DOHH2 (cell line): Measurements from ENCODE around the gene MIB2.

Experiments
- H3F3A ChIP-seq: fragments of 200-600 bp; sonication (generic), shearing (Covaris generic); 2 replicates; pipeline ENCODE4 v1.6.0; 2016; ENCODE audit warnings: antibody characterized with exemption, mild to moderate bottlenecking; ENCODE audit not compliant: control insufficient read depth, insufficient read depth
- H3K27ac ChIP-seq: fragments of 200-600 bp; sonication (generic); 2 replicates; pipeline ENCODE4 v1.5.1; 2014; ENCODE audit warnings: low read depth, mild to moderate bottlenecking, low read length, moderate library complexity
- H3K27me3 ChIP-seq: fragments of 200-600 bp; sonication (generic); 2 replicates; pipeline ENCODE4 v1.6.1; 2014; ENCODE audit warnings: mild to moderate bottlenecking, low read length, mixed read lengths; ENCODE audit not compliant: control insufficient read depth
- H3K36me3 ChIP-seq: fragments of 200-600 bp; sonication (generic); 2 replicates; pipeline ENCODE4 v1.6.1; 2014; ENCODE audit warnings: mild to moderate bottlenecking, low read length, moderate library complexity, mixed read lengths; ENCODE audit not compliant: control insufficient read depth
- H3K4me1 ChIP-seq: fragments of 200-600 bp; sonication (generic); 2 replicates; pipeline ENCODE4 v1.6.1; 2014; ENCODE audit warnings: mild to moderate bottlenecking, low read length, mixed read lengths; ENCODE audit not compliant: control insufficient read depth
- H3K4me2 ChIP-seq: fragments of 200-600 bp; sonication (generic); 2 replicates; pipeline ENCODE4 v1.6.0; 2014; ENCODE audit warnings: mild to moderate bottlenecking, low read length, moderate library complexity
- H3K4me3 ChIP-seq: fragments of 200-600 bp; sonication (generic); 2 replicates; pipeline ENCODE4 v1.5.1; 2014; ENCODE audit warnings: mild to moderate bottlenecking, low read length, mixed read lengths
- H3K79me2 ChIP-seq: fragments of 200-600 bp; sonication (generic); 2 replicates; pipeline ENCODE4 v1.6.1; 2014; ENCODE audit warnings: mild to moderate bottlenecking, low read length, mixed read lengths; ENCODE audit not compliant: control insufficient read depth
- H3K9me2 ChIP-seq: fragments of 200-600 bp; sonication (generic); replicated peaks from 2 replicates; pipeline ENCODE4 v1.6.1; 2014; ENCODE audit warnings: mild to moderate bottlenecking, low read length, mixed read lengths; ENCODE audit not compliant: control insufficient read depth
- H3K9me3 ChIP-seq: fragments of 200-600 bp; sonication (generic); 2 replicates; pipeline ENCODE4 v1.6.1; 2014; ENCODE audit warnings: antibody characterized with exemption, low read length, mixed read lengths; ENCODE audit not compliant: control insufficient read depth, insufficient read depth
- H4K20me1 ChIP-seq: fragments of 200-600 bp; sonication (generic); 2 replicates; pipeline ENCODE4 v1.6.0; 2014; ENCODE audit warnings: low read depth, mild to moderate bottlenecking, antibody characterized with exemption, low read length, moderate library complexity; ENCODE audit not compliant: control insufficient read depth, insufficient read depth
- EZH2phosphoT487 ChIP-seq: fragments of 200-600 bp; sonication (generic); IDR thresholded peaks from 2 replicates; pipeline ENCODE4 v1.6.1; 2017; ENCODE audit warnings: borderline replicate concordance, mild to moderate bottlenecking, antibody characterized with exemption, low read length, moderate library complexity, mixed read lengths
- TF ChIP-seq, protein P1 (sequence below): fragments of 200-600 bp; sonication (generic); IDR thresholded peaks from one replicate; pipeline ENCODE4 v1.5.1; 2014; ENCODE audit warnings: antibody characterized with exemption, mild to moderate bottlenecking, low read depth, low read length; ENCODE audit not compliant: poor library complexity, severe bottlenecking

Gene MIB2

DNA sequence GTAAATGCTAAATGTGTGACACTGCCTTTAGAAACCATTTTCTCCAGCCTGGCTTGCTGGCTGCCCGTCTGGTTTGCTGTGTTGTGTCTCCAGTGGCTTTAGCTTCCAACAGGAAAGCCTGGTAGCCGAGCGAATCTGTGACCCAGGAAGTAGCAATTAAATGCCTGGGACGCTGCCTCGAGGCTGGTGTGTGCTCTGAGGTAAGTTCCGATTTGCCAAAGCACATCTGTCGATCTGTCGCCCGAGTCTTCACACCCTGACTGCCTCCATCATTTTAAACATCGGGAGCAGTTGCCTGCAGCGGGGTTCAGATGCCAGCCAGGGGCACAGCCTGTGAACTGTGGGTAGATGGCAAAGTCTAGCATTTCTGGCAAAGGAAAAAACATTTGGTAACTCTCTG is 2.2 kb downstream of the MIB2 start:
- H3K9me3 ChIP-seq, result no peaks in the 10 kb centered on the region
- no peak for TF ChIP-seq EZH2phosphoT487
- TF ChIP-seq, protein P1, sequence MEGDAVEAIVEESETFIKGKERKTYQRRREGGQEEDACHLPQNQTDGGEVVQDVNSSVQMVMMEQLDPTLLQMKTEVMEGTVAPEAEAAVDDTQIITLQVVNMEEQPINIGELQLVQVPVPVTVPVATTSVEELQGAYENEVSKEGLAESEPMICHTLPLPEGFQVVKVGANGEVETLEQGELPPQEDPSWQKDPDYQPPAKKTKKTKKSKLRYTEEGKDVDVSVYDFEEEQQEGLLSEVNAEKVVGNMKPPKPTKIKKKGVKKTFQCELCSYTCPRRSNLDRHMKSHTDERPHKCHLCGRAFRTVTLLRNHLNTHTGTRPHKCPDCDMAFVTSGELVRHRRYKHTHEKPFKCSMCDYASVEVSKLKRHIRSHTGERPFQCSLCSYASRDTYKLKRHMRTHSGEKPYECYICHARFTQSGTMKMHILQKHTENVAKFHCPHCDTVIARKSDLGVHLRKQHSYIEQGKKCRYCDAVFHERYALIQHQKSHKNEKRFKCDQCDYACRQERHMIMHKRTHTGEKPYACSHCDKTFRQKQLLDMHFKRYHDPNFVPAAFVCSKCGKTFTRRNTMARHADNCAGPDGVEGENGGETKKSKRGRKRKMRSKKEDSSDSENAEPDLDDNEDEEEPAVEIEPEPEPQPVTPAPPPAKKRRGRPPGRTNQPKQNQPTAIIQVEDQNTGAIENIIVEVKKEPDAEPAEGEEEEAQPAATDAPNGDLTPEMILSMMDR, result no peak
- peaks cover 3% of the 10 kb centered on the region for H3K36me3 ChIP-seq
- H3K27ac ChIP-seq, result no peak overlapping the region
- H3K9me2 ChIP-seq, result no peaks in the 10 kb centered on the region
- peak overlapping the region; percentile 99; the same call in 1 of the 2 replicates for H3K4me2 ChIP-seq
- peaks cover 25% of the 10 kb centered on the region for H3K79me2 ChIP-seq
- H3F3A ChIP-seq, result no peaks in the 10 kb centered on the region; the same call in 1 of the 2 replicates
- H3K27me3 ChIP-seq, result no peaks in the 10 kb centered on the region
- no peak overlapping the region for H3K4me3 ChIP-seq
- H3K4me1 ChIP-seq, result peaks cover 23% of the 10 kb centered on the region
- H4K20me1 ChIP-seq, result peaks cover 7% of the 10 kb centered on the region; the same call in 1 of the 2 replicates

DNA sequence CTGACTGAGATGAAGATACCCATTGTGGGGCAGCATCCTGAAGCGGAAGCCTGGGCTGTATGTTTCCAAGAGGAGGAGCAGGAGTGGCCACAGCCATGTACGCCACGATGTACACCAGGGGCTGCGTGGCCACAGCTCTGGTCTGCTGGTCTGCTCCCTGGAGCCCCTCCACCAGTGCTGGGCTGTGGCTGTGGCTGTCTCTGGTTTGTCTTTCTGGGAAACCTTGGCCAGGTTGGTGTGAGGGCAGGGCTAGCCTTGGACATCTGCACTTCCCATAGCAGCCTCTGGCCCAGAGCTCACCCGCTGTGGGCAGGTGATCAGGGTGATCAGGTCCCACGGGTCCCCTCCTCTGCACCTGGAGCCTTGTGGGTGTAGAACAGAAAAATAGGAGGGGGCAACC is 2.6 kb downstream of the MIB2 start:
- no peak overlapping the region for H3K27ac ChIP-seq
- no peaks in the 10 kb centered on the region for H3K9me3 ChIP-seq
- no peak overlapping the region for H3K4me3 ChIP-seq
- peaks cover 7% of the 10 kb centered on the region; the same call in 1 of the 2 replicates for H4K20me1 ChIP-seq
- H3K9me2 ChIP-seq, result no peaks in the 10 kb centered on the region
- TF ChIP-seq EZH2phosphoT487, result no peak
- TF ChIP-seq, protein P1, result no peak
- H3K4me1 ChIP-seq, result peaks cover 23% of the 10 kb centered on the region
- no peaks in the 10 kb centered on the region for H3K27me3 ChIP-seq
- H3F3A ChIP-seq, result no peaks in the 10 kb centered on the region; the same call in 1 of the 2 replicates
- H3K36me3 ChIP-seq, result peaks cover 3% of the 10 kb centered on the region
- H3K4me2 ChIP-seq, result no peak overlapping the region
- H3K79me2 ChIP-seq, result peaks cover 25% of the 10 kb centered on the region

DNA sequence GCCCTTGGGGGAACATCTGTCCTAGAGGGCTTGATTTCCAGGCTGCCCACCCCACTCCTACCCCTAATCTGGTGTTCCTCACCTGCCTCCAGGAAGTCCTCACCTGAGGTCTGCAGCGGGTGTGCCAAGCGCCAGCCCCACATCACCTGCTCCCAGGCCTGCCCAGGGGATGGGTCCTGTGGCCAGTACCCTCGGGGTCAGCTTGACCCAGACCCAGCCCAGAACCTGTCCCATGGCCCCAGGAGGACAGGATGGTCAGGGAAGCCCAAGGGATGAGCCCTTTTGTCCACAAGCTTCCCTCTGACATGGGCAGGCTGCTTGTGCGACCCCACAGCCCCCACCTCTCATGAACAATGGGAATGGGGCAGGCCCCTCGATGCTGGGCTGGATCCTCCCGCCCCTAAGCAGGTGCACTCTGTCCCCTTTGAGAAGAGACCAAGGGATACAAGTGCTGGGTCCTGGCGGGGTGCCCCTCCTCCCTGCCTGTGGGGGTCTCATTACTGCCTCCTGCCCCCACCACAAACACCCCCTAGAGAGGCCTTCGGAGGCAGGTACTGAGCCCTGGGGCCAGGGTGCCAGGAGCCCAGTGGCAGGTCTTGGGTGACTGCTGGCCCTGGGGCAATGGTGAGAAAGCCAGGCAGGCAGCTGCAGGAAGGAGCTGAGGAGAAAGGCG is 3.2 kb downstream of the MIB2 start:
- Histone ChIP-seq H3K4me1 (peaks cover 23% of the 10 kb centered on the region), H3K4me2 (no peak overlapping the region), H3K4me3 (no peak overlapping the region), H3K27ac (no peak overlapping the region), H3K27me3 (no peaks in the 10 kb centered on the region), H3K9me2 (no peaks in the 10 kb centered on the region), H4K20me1 (peaks cover 7% of the 10 kb centered on the region; the same call in 1 of the 2 replicates), H3K36me3 (peaks cover 3% of the 10 kb centered on the region), H3K9me3 (no peaks in the 10 kb centered on the region), H3K79me2 (peaks cover 25% of the 10 kb centered on the region), H3F3A (no peaks in the 10 kb centered on the region; the same call in 1 of the 2 replicates)
- no peak for TF ChIP-seq EZH2phosphoT487
- TF ChIP-seq, protein P1, result no peak
